Parathyroid adenoma (tissue), 2 donors: Measurements from ENCODE around the gene C1S.

Experiments used
- H2AFZ ChIP-seq: fragments of 300-600 bp; sonication (generic); one replicate; pipeline ENCODE4 v1.7.0; 2017; ENCODE audit warnings: antibody characterized with exemption, mild to moderate bottlenecking
- H3K27ac ChIP-seq: fragments of 300-600 bp; sonication (generic); one replicate; pipeline ENCODE4 v1.7.0; 2017
- H3K27me3 ChIP-seq: fragments of 300-600 bp; sonication (generic); one replicate; pipeline ENCODE4 v1.7.0; 2017; ENCODE audit warnings: low read length; ENCODE audit not compliant: control insufficient read depth, insufficient read depth
- H3K36me3 ChIP-seq: fragments of 300-600 bp; sonication (generic); one replicate; pipeline ENCODE4 v1.7.0; 2017; ENCODE audit warnings: low read length; ENCODE audit not compliant: control insufficient read depth, insufficient read depth
- H3K4me1 ChIP-seq: fragments of 300-600 bp; sonication (generic); one replicate; pipeline ENCODE4 v1.7.0; 2017; ENCODE audit warnings: control low read depth
- H3K4me2 ChIP-seq: fragments of 300-600 bp; sonication (generic); one replicate; pipeline ENCODE4 v1.7.0; 2017; ENCODE audit warnings: low read length
- H3K4me3 ChIP-seq: fragments of 300-600 bp; sonication (generic); one replicate; pipeline ENCODE4 v1.7.0; 2017; ENCODE audit warnings: low read depth, low read length
- H3K79me2 ChIP-seq: fragments of 300-600 bp; sonication (generic); one replicate; pipeline ENCODE4 v1.7.0; 2017; ENCODE audit warnings: control low read depth
- H3K9ac ChIP-seq: fragments of 300-600 bp; sonication (generic); one replicate; pipeline ENCODE4 v1.7.0; 2017; ENCODE audit warnings: mild to moderate bottlenecking
- H3K9me3 ChIP-seq: fragments of 300-600 bp; sonication (generic); one replicate; pipeline ENCODE4 v1.7.0; 2017; ENCODE audit warnings: low read length; ENCODE audit not compliant: control insufficient read depth
- TF ChIP-seq, protein P1 (sequence below): fragments of 300-600 bp; sonication (generic); IDR thresholded peaks from one replicate; pipeline ENCODE4 v1.7.0; 2017; ENCODE audit warnings: antibody characterized with exemption, mild to moderate bottlenecking
- donor health status: primary hyperparathyroidism.

The C1S gene

GRCh38 chr12:7116196-7116595 is 55.7 kb downstream of the C1S start:
- Histone ChIP-seq H3K4me1 (no peaks in the 10 kb centered on the region), H2AFZ (no peak overlapping the region), H3K27me3 (no peaks in the 10 kb centered on the region), H3K4me2 (no peak overlapping the region), H3K36me3 (no peaks in the 10 kb centered on the region), H3K9ac (no peak overlapping the region), H3K79me2 (no peaks in the 10 kb centered on the region), H3K27ac (no peak overlapping the region), H3K9me3 (no peaks in the 10 kb centered on the region), H3K4me3 (no peak overlapping the region)
- TF ChIP-seq, protein P1, sequence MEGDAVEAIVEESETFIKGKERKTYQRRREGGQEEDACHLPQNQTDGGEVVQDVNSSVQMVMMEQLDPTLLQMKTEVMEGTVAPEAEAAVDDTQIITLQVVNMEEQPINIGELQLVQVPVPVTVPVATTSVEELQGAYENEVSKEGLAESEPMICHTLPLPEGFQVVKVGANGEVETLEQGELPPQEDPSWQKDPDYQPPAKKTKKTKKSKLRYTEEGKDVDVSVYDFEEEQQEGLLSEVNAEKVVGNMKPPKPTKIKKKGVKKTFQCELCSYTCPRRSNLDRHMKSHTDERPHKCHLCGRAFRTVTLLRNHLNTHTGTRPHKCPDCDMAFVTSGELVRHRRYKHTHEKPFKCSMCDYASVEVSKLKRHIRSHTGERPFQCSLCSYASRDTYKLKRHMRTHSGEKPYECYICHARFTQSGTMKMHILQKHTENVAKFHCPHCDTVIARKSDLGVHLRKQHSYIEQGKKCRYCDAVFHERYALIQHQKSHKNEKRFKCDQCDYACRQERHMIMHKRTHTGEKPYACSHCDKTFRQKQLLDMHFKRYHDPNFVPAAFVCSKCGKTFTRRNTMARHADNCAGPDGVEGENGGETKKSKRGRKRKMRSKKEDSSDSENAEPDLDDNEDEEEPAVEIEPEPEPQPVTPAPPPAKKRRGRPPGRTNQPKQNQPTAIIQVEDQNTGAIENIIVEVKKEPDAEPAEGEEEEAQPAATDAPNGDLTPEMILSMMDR: no peak

GRCh38 chr12:7116916-7117315 is 56.4 kb downstream of the C1S start:
- no peak overlapping the region for H3K4me2 ChIP-seq
- no peaks in the 10 kb centered on the region for H3K9me3 ChIP-seq
- no peak overlapping the region for H3K4me3 ChIP-seq
- H3K27ac ChIP-seq: no peak overlapping the region
- no peaks in the 10 kb centered on the region for H3K4me1 ChIP-seq
- no peaks in the 10 kb centered on the region for H3K27me3 ChIP-seq
- H3K79me2 ChIP-seq: no peaks in the 10 kb centered on the region
- TF ChIP-seq, protein P1: no peak
- no peaks in the 10 kb centered on the region for H3K36me3 ChIP-seq
- no peak overlapping the region for H2AFZ ChIP-seq
- H3K9ac ChIP-seq: no peak overlapping the region

- Histone ChIP-seq H3K27ac (no peak overlapping the region), H3K9me3 (no peaks in the 10 kb centered on the region), H3K27me3 (no peaks in the 10 kb centered on the region), H3K4me3 (no peak overlapping the region), H3K36me3 (no peaks in the 10 kb centered on the region), H2AFZ (no peak overlapping the region), H3K4me2 (no peak overlapping the region), H3K4me1 (no peaks in the 10 kb centered on the region), H3K79me2 (no peaks in the 10 kb centered on the region), H3K9ac (no peak overlapping the region)
- TF ChIP-seq, protein P1: no peak
Measured at GRCh38 chr12:7117670-7118069, 57.2 kb downstream of the C1S start.

- no peak overlapping the region for H3K4me2 ChIP-seq
- H3K36me3 ChIP-seq: no peaks in the 10 kb centered on the region
- no peak overlapping the region for H2AFZ ChIP-seq
- no peaks in the 10 kb centered on the region for H3K27me3 ChIP-seq
- H3K9me3 ChIP-seq: no peaks in the 10 kb centered on the region
- peaks cover 3% of the 10 kb centered on the region for H3K4me1 ChIP-seq
- no peak overlapping the region for H3K9ac ChIP-seq
- H3K79me2 ChIP-seq: no peaks in the 10 kb centered on the region
- TF ChIP-seq, protein P1: no peak
- no peak overlapping the region for H3K4me3 ChIP-seq
- no peak overlapping the region for H3K27ac ChIP-seq
Measured at GRCh38 chr12:7118881-7119280, 58.4 kb downstream of the C1S start.

DNA sequence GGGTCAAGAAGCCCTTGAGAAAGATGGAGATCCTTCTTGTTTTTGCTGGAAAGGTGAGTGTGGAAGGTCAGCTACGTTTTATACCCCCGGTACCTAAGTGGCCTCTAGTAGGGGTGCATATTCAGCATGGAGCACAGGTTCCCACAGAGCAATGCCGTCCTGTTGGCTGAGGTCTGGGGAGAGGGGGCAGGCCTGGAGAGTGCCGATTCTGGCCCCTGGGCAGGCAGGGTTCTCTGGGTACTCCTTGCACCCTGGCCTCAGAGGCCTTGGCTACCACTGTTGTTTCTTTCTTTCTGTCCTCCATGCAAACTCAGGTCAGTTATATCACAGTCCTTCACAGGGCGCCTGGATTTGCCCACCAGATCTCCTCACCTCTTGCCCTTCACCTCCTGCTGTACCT is 59.6 kb downstream of the C1S start:
- H2AFZ ChIP-seq: no peak overlapping the region
- H3K79me2 ChIP-seq: no peaks in the 10 kb centered on the region
- no peaks in the 10 kb centered on the region for H3K27me3 ChIP-seq
- no peak overlapping the region for H3K27ac ChIP-seq
- H3K4me2 ChIP-seq: no peak overlapping the region
- H3K36me3 ChIP-seq: no peaks in the 10 kb centered on the region
- H3K4me3 ChIP-seq: no peak overlapping the region
- no peak overlapping the region for H3K9ac ChIP-seq
- H3K9me3 ChIP-seq: no peaks in the 10 kb centered on the region
- peaks cover 3% of the 10 kb centered on the region for H3K4me1 ChIP-seq
- TF ChIP-seq, protein P1: no peak
